ENCODE results near the gene ADAMTS7. TPM values are rescaled to one million over a fixed set of nuclear protein-coding genes. Genes with fewer than 3 reads are reported as not detected.

Gene ADAMTS7
- total RNA-seq, 1 donor from 2014 or later: 9.1 TPM

DNA sequence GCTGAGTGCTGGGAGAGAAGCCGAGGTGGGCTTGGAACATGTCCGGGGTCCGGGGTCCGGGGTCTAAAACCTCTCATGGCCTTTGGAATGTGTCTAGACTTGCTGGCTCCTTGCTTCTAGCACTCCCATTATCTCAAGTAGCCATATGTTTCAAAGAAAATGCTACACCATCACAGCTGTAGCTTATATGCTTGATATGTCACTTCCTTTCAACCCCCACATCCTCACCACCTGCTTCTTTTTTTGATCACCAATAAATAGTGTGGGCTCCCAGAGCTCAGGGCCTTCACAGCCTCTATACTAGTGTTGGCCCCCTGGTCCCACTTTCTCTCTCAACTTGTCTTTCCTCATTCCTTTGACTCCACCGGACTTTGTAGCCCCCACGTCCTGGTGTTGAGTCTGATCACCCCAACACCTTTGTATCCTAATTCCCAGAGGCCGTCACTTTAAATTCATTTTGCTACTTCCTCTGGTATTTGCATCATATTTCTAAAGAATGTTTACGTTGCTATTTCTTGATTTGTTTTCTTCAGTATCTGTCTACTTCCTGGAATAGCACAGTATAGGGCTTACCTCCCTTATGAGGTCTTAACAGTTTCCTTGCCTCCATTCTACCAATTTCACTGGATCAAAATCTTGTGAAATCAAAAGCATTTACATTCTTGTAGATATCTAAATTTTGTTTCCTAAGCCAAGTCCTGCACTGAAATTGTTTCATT, 98.3 kb downstream of the ADAMTS7 start:
- Histone ChIP-seq H3K36me3 (no peaks in the 10 kb centered on the region), H3K9me3 (no peaks in the 10 kb centered on the region), H3K4me1 (peaks cover 4% of the 10 kb centered on the region), H3K27ac (no peak overlapping the region), H3K4me3 (no peak overlapping the region), H3K27me3 (peaks cover 7% of the 10 kb centered on the region)
- no peak for ATAC-seq
- TF ChIP-seq, protein P1, sequence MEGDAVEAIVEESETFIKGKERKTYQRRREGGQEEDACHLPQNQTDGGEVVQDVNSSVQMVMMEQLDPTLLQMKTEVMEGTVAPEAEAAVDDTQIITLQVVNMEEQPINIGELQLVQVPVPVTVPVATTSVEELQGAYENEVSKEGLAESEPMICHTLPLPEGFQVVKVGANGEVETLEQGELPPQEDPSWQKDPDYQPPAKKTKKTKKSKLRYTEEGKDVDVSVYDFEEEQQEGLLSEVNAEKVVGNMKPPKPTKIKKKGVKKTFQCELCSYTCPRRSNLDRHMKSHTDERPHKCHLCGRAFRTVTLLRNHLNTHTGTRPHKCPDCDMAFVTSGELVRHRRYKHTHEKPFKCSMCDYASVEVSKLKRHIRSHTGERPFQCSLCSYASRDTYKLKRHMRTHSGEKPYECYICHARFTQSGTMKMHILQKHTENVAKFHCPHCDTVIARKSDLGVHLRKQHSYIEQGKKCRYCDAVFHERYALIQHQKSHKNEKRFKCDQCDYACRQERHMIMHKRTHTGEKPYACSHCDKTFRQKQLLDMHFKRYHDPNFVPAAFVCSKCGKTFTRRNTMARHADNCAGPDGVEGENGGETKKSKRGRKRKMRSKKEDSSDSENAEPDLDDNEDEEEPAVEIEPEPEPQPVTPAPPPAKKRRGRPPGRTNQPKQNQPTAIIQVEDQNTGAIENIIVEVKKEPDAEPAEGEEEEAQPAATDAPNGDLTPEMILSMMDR (IDR thresholded peaks at IDR 0.05): no peak
- no peak for DNase-seq
- intact Hi-C loops (cut with DNase I): no loop called here

DNA sequence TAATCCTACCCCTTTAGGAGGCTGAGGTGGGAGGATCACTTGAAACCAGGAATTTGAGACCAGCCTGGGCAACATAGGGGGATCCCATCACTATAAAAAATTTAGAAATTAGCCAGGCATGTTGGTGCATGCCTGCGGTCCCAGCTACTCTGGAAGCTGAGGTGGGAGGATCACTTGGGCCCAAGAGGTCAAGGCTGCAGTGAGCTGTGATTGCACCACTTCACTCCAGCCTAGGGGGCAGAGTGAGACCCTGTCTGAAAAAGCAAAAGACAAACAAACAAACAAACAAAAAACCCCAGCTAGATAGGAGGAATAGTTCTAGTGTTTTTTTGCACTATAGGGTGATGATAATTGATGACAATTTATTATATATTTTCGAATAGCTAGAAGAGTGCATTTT, 99.6 kb downstream of the ADAMTS7 start:
- TF ChIP-seq, protein P1 (IDR thresholded peaks at IDR 0.05): no peak
- Histone ChIP-seq H3K27ac (no peak overlapping the region), H3K36me3 (no peaks in the 10 kb centered on the region), H3K27me3 (peaks cover 7% of the 10 kb centered on the region), H3K4me1 (peaks cover 4% of the 10 kb centered on the region), H3K4me3 (no peak overlapping the region), H3K9me3 (no peaks in the 10 kb centered on the region)
- ATAC-seq (no peak), DNase-seq (no peak)
- intact Hi-C loops (cut with DNase I): no loop called here

DNA sequence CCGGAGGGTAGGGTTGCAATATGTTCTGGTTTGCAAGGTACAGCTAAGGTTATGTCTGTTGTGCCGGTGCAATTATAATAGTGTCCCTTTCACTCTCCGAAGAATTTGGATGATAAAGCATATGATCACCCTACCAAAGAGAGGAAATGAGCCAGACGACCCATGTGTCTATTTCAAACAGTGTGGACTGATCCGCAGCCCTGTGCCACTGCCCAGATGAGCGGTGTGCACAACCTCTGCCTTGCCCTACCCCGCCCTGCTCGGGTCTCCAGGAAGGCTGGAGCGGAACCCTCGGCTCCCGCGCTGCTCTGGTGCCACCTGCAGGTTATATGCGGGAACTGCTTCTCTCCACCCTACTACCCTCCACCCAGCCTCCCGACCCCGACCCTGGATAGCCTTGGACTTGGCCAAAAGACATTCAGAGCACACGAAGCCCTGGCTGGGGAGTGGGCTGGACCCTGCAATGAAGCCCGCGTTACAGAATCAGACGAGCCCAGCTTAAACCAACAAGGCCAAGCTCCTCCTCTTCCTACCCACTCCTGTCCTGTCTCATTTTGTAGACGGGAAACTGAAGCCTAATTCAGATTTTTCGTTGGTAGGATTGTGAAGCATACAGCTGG, 101.9 kb downstream of the ADAMTS7 start:
- intact Hi-C loops (cut with DNase I): loop anchor here (10.0 kb wide), 1 partner anchor 75 kb away; no protein-coding TSS in a partner anchor
- TF ChIP-seq, protein P1 (IDR thresholded peaks at IDR 0.05): peak; percentile 84
- H3K27ac ChIP-seq: no peak overlapping the region
- peaks cover 4% of the 10 kb centered on the region for H3K4me1 ChIP-seq
- peaks cover 7% of the 10 kb centered on the region for H3K27me3 ChIP-seq
- no peak overlapping the region for H3K4me3 ChIP-seq
- no peaks in the 10 kb centered on the region for H3K36me3 ChIP-seq
- DNase-seq (peak; percentile 84), ATAC-seq (peak; percentile 99)
- no peaks in the 10 kb centered on the region for H3K9me3 ChIP-seq

Other genes starting within 250 kb of the ADAMTS7 start
- 1.2 TPM for gene CHRNA5, start 245.9 kb downstream of the ADAMTS7 start, total RNA-seq
- gene CHRNA3, start 190.5 kb downstream of the ADAMTS7 start, total RNA-seq: not detected
- gene CHRNB4, start 170.3 kb downstream of the ADAMTS7 start, total RNA-seq: not detected
- gene MORF4L1, start 61.4 kb upstream of the ADAMTS7 start, total RNA-seq: 261 TPM
- 1,018 TPM for gene CTSH, start 133.6 kb upstream of the ADAMTS7 start, total RNA-seq

Measured in upper lobe of right lung (tissue), 1 donor.